ENCODE results near the gene PIGK. TPM values are rescaled to one million over a fixed set of nuclear protein-coding genes. Genes with fewer than 3 reads are reported as not detected.
A peak's percentile ranks its signal among the peaks of the same experiment; 100 is the strongest.

Gene PIGK
- 15.6 and 39.2 TPM in 2 replicates for total RNA-seq (2012; rRNA removed)
- polyA plus RNA-seq (2012; rRNA removed), result 13.6 and 21.2 TPM in 2 replicates
- polyA plus RNA-seq (2012; cell fraction: cytosol; rRNA removed), result 1.4 and 2.7 TPM in 2 replicates
- 1.1 and 4.0 TPM in 2 replicates for polyA plus RNA-seq (2012; cell fraction: nucleus; rRNA removed; ENCODE audit: low replicate concordance)
- percentile 50 among the genes with signal in this experiment for Bru-seq, nascent RNA
- percentile 43 among the genes with signal in this experiment for BruChase-seq, experiment 1, labeled RNA remaining after a 6-hour chase
- percentile 41 among the genes with signal in this experiment for BruChase-seq, experiment 2, labeled RNA remaining after a 2-hour chase
- long read RNA-seq, full-length matches to known transcripts, result 48 of 57 reads
- long read RNA-seq, partial matches to known transcripts, result 2 of 57 reads
- long read RNA-seq, other reads (novel, unspliced or antisense), result 7 of 57 reads

GRCh38 chr1:77219166-77219887, at the start of gene PIGK:
Gene PIGK, minus strand, starts transcription at chr1:77219430. Its CDS starts 28 bp downstream, at chr1:77219402.
- DNase-seq, result peak; percentile 79
- H2BK5ac ChIP-seq (ENCODE audit: low read depth, low read length, poor library complexity, severe bottlenecking), result peak within 1 kb of the TSS; percentile 66
- peak within 1 kb of the TSS; percentile 88 for H3K56ac ChIP-seq (ENCODE audit: extremely low read depth, insufficient read depth, low read length)
- CTCF ChIA-PET, result no interaction called here
- peak within 1 kb of the TSS; percentile 75 for H2BK120ac ChIP-seq (ENCODE audit: low read depth, low read length)
- H4K8ac ChIP-seq (ENCODE audit: low read depth in 2 of 2, low read length in 2 of 2), result peak within 1 kb of the TSS; percentile 84 to 94
- peak within 1 kb of the TSS; percentile 6; the same call in 1 of the 2 replicates for H2BK20ac ChIP-seq (ENCODE audit: low read depth, low read length)
- no peaks in the 10 kb centered on the region for H3K27me3 ChIP-seq (ENCODE audit: control insufficient read depth, insufficient read depth, low read length)
- H3K9me1 ChIP-seq (ENCODE audit: insufficient read depth, low read length), result no peaks in the 10 kb centered on the region
- WGBS, 2 experiments (ENCODE audit: extremely low coverage in 2 of 2, insufficient read length in 1 of 2), result 1% methylated on average over 16 of the region's 31 CpGs; no CpG with 5 or more reads in 1 of the 2 experiments
- H3K18ac ChIP-seq (ENCODE audit: low read depth, low read length), result peak within 1 kb of the TSS; percentile 51; the same call in 1 of the 2 replicates
- peak within 1 kb of the TSS; percentile 84 for H3K4me3 ChIP-seq (ENCODE audit: insufficient read depth, low read depth, low read length)
- peak within 1 kb of the TSS; percentile 77 for H4K91ac ChIP-seq (ENCODE audit: insufficient read depth, low read depth, low read length)
- H3K9ac ChIP-seq (ENCODE audit: low read depth, low read length), result peak within 1 kb of the TSS; percentile 74
- dilution Hi-C loops (cut with HindIII; ENCODE audit: low sequenced_read_pairs, unreplicated experiment), result no loop called here
- H4K5ac ChIP-seq (ENCODE audit: low read depth, low read length), result peak within 1 kb of the TSS; percentile 64
- H2AFZ ChIP-seq (replicated peaks; ENCODE audit: low read length, poor library complexity), result peak within 1 kb of the TSS; percentile 98
- peaks cover 3 to 14% of the 10 kb centered on the region in 2 experiments; a peak in 3 of 4 replicates for H3K79me1 ChIP-seq (ENCODE audit: low read depth in 1 of 2, low read length in 2 of 2)
- BruUV-seq (replicated peaks), result no TSS peak
- peak within 1 kb of the TSS; percentile 83 for H3K14ac ChIP-seq (replicated peaks; ENCODE audit: low read depth, low read length)
- H2BK15ac ChIP-seq (ENCODE audit: low read depth, low read length), result peak within 1 kb of the TSS; percentile 61; the same call in 1 of the 3 replicates
- H3K4ac ChIP-seq (ENCODE audit: low read depth, low read length), result peak within 1 kb of the TSS; percentile 88
- H3K4me1 ChIP-seq (ENCODE audit: control insufficient read depth, insufficient read depth, low read length), result no peaks in the 10 kb centered on the region
- intact Hi-C loops (cut with micrococcal nuclease), result loop anchor here (2.0 to 5.0 kb wide), 3 partner anchors 63 to 463 kb away; partner anchors contain the start of genes AK5 and ZZZ3
- in situ Hi-C loops (cut with MboI; ENCODE audit: low sequenced_read_pairs), result no loop called here
- H4K20me1 ChIP-seq (ENCODE audit: insufficient read depth, low read length), result no peaks in the 10 kb centered on the region
- peak within 1 kb of the TSS; percentile 50; the same call in 1 of the 2 replicates for H3K23ac ChIP-seq (ENCODE audit: low read depth, low read length)
- peak; percentile 98 for ATAC-seq (ENCODE audit: low read depth)
- no peaks in the 10 kb centered on the region for H3K36me3 ChIP-seq (ENCODE audit: control insufficient read depth, insufficient read depth, low read length)
- no peak within 1 kb of the TSS for H2AK5ac ChIP-seq (ENCODE audit: low read depth, low read length)
- peak within 1 kb of the TSS; percentile 47 for H3K27ac ChIP-seq (ENCODE audit: insufficient read depth, low read length)
- POLR2A ChIA-PET (ENCODE audit: unreplicated experiment), result no interaction called here
- H3K9me3 ChIP-seq (ENCODE audit: control insufficient read depth, insufficient read depth, low read length), result no peaks in the 10 kb centered on the region
- H2AK9ac ChIP-seq (replicated peaks; ENCODE audit: low read depth, low read length, poor library complexity), result peak within 1 kb of the TSS; percentile 86
- H3K4me2 ChIP-seq (ENCODE audit: low read depth, low read length), result peak within 1 kb of the TSS; percentile 99
- TF ChIP-seq CEBPB (IDR thresholded peaks at IDR 0.05; ENCODE audit: low read depth, low read length) (0 out of 2 replicates have a peak, but pooled peaks have one; percentile 17), MXI1 (IDR thresholded peaks at IDR 0.05; ENCODE audit: borderline replicate concordance, low read depth, low read length) (peak; percentile 58; the same call in 1 of the 2 replicates), POLR2A (IDR thresholded peaks at IDR 0.05; ENCODE audit: low read depth, low read length) (no peak), FOS (IDR thresholded peaks at IDR 0.05; ENCODE audit: low read depth, low read length) (no peak), USF2 (IDR thresholded peaks at IDR 0.05; ENCODE audit: low read depth, low read length) (no peak), RAD21 (IDR thresholded peaks at IDR 0.05; ENCODE audit: low read length) (0 out of 2 replicates have a peak, but pooled peaks have one; percentile 2), ELK1 (IDR thresholded peaks at IDR 0.05; ENCODE audit: borderline replicate concordance, low read depth, low read length) (no peak), NFE2L2 (IDR thresholded peaks at IDR 0.05; ENCODE audit: low read depth, low read length) (no peak), MAZ (IDR thresholded peaks at IDR 0.05; ENCODE audit: borderline replicate concordance, low read depth, low read length) (no peak; the same call in 1 of the 2 replicates), CTCF (conservative IDR thresholded peaks at IDR 0.05; ENCODE audit: low read depth, low read length) (no peak), BHLHE40 (IDR thresholded peaks at IDR 0.05; ENCODE audit: low read depth, low read length) (no peak), SMC3 (IDR thresholded peaks at IDR 0.05; ENCODE audit: low read depth, low read length) (no peak)

All from IMR-90 (cell line).